ENCODE data around the gene FTH1.

FTH1 gene

DNA sequence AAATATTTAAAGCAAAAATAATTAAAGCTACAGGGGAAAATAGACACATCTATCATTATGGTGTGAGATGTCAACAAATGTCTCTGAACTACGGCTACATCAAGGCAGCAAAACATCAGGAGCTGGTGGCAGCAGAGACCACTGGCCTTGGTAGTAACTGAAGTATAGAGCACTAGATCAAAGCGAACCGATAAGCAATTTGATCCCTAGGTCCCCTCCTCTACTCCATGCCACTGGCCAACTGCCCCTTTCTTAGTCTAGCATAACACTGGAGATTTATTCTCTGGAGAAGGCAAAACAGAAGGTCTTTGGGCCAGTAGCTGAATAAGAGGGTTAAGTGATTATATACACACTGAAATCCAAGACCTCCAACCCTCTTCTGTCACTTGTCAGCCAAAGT lies 36.5 kb downstream of the FTH1 start:
- H3K4me3 ChIP-seq (ENCODE audit: low read depth, low read length), result no peak overlapping the region
- peaks cover 4% of the 10 kb centered on the region; the same call in 1 of the 2 replicates for H3K9me3 ChIP-seq (ENCODE audit: control insufficient read depth, insufficient read depth, low read length)
- no peak overlapping the region for H3K9ac ChIP-seq (ENCODE audit: low read depth, low read length)
- H3K4me1 ChIP-seq (ENCODE audit: control insufficient read depth, insufficient read depth, low read length), result no peaks in the 10 kb centered on the region
- no peaks in the 10 kb centered on the region for H3K36me3 ChIP-seq (ENCODE audit: control insufficient read depth, insufficient read depth, low read length)
- H3K27me3 ChIP-seq (ENCODE audit: control insufficient read depth, insufficient read depth, low read length), result no peaks in the 10 kb centered on the region
- H3K27ac ChIP-seq (ENCODE audit: low read depth, low read length), result no peak overlapping the region

DNA sequence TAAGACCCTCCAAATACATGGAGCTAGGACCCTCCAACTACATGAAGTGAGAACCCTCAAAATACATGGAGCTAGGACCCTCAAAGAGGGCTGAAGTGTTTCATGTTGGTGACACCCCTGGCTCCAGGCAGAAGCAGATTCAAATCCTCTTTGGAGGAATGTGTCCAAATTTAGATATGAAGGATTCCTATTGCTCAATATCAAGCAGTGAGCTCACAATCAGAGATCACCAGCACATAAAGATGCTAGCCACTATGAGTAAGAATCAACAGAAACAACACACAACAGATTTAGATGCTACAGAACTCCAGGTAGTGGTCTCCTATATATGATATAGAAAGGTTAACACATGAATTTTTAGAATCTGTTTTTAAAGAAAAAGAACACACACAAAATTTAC lies 38.8 kb downstream of the FTH1 start:
- Histone ChIP-seq H3K27ac (ENCODE audit: low read depth, low read length) (no peak overlapping the region), H3K4me3 (ENCODE audit: low read depth, low read length) (no peak overlapping the region), H3K36me3 (ENCODE audit: control insufficient read depth, insufficient read depth, low read length) (no peaks in the 10 kb centered on the region), H3K27me3 (ENCODE audit: control insufficient read depth, insufficient read depth, low read length) (no peaks in the 10 kb centered on the region), H3K4me1 (ENCODE audit: control insufficient read depth, insufficient read depth, low read length) (peaks cover 6% of the 10 kb centered on the region), H3K9ac (ENCODE audit: low read depth, low read length) (no peak overlapping the region), H3K9me3 (ENCODE audit: control insufficient read depth, insufficient read depth, low read length) (peaks cover 4% of the 10 kb centered on the region; the same call in 1 of the 2 replicates)

- no peaks in the 10 kb centered on the region for H3K36me3 ChIP-seq (ENCODE audit: control insufficient read depth, insufficient read depth, low read length)
- H3K9me3 ChIP-seq (ENCODE audit: control insufficient read depth, insufficient read depth, low read length), result no peaks in the 10 kb centered on the region
- no peak overlapping the region for H3K9ac ChIP-seq (ENCODE audit: low read depth, low read length)
- no peak overlapping the region for H3K4me3 ChIP-seq (ENCODE audit: low read depth, low read length)
- H3K27ac ChIP-seq (ENCODE audit: low read depth, low read length), result no peak overlapping the region
- no peaks in the 10 kb centered on the region for H3K27me3 ChIP-seq (ENCODE audit: control insufficient read depth, insufficient read depth, low read length)
- peaks cover 17% of the 10 kb centered on the region for H3K4me1 ChIP-seq (ENCODE audit: control insufficient read depth, insufficient read depth, low read length)
Measured at GRCh38 chr11:61927501-61927900, 39.9 kb downstream of the FTH1 start.

DNA sequence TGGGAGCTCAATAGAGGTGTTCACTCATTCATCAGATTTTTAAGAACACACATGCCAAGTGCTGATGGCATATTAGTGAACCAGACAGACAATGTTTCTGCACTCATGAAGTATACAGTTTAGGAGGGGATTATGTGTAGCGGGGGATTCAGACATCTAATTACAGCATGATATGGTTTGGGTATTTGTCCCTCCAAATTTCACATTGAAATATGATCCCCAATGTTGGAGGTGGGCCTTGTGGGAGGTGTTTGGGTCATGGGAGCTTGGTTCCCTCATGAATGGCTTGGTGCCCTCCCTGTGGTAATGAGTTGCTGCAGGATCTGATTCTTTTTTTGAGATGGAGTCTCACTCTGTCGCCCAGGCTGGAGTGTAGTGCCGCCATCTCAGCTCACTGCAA lies 41.2 kb downstream of the FTH1 start:
- Histone ChIP-seq H3K9ac (ENCODE audit: low read depth, low read length) (no peak overlapping the region), H3K27ac (ENCODE audit: low read depth, low read length) (no peak overlapping the region), H3K9me3 (ENCODE audit: control insufficient read depth, insufficient read depth, low read length) (no peaks in the 10 kb centered on the region), H3K27me3 (ENCODE audit: control insufficient read depth, insufficient read depth, low read length) (no peaks in the 10 kb centered on the region), H3K36me3 (ENCODE audit: control insufficient read depth, insufficient read depth, low read length) (no peaks in the 10 kb centered on the region), H3K4me1 (ENCODE audit: control insufficient read depth, insufficient read depth, low read length) (peaks cover 18% of the 10 kb centered on the region), H3K4me3 (ENCODE audit: low read depth, low read length) (no peak overlapping the region)

DNA sequence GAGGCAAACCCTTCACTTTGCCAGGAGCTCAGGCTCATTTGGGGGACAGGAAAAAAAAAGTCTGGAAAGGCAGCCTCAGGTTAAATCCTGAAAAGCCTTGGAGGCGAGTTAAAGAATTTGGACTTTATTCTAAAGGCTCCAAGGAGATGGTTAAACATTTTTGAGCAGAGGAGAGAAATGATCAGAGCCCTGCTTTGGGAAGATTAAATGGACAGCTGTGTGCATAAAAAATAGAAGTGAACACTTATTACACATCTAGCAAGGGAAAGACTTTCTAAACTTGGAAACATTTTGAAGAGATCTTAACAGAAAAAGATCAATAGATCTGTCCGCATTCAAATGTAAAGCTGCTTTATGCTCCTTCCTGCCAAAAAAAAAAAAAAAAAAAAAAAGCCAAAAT lies 41.7 kb downstream of the FTH1 start:
- Histone ChIP-seq H3K9me3 (ENCODE audit: control insufficient read depth, insufficient read depth, low read length) (no peaks in the 10 kb centered on the region), H3K27me3 (ENCODE audit: control insufficient read depth, insufficient read depth, low read length) (no peaks in the 10 kb centered on the region), H3K4me3 (ENCODE audit: low read depth, low read length) (no peak overlapping the region), H3K9ac (ENCODE audit: low read depth, low read length) (no peak overlapping the region), H3K4me1 (ENCODE audit: control insufficient read depth, insufficient read depth, low read length) (peaks cover 18% of the 10 kb centered on the region), H3K36me3 (ENCODE audit: control insufficient read depth, insufficient read depth, low read length) (no peaks in the 10 kb centered on the region), H3K27ac (ENCODE audit: low read depth, low read length) (no peak overlapping the region)

DNA sequence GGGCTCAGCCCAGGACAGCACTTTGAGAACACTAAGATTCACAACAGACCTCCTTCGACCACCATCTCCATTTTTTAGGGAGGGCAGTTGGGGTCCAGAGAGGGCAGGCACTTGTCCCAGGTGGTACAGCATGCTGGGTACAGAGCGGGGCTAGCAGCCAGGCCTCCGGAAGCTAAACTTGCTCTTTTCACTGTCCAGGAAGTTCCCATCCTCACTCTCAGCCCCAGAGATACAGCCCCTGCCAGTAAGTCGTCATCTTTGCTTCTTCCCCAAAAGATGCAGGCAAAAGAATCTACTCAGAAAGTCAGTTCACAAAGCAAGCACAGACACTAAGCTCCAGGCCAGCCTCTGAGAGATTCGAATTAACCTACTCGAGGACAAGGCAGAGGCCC lies 43.4 kb downstream of the FTH1 start:
- H3K36me3 ChIP-seq (ENCODE audit: control insufficient read depth, insufficient read depth, low read length), result no peaks in the 10 kb centered on the region
- peaks cover 18% of the 10 kb centered on the region for H3K4me1 ChIP-seq (ENCODE audit: control insufficient read depth, insufficient read depth, low read length)
- peak overlapping the region; percentile 78 for H3K27ac ChIP-seq (ENCODE audit: low read depth, low read length)
- no peaks in the 10 kb centered on the region for H3K9me3 ChIP-seq (ENCODE audit: control insufficient read depth, insufficient read depth, low read length)
- no peak overlapping the region for H3K4me3 ChIP-seq (ENCODE audit: low read depth, low read length)
- H3K27me3 ChIP-seq (ENCODE audit: control insufficient read depth, insufficient read depth, low read length), result no peaks in the 10 kb centered on the region
- no peak overlapping the region for H3K9ac ChIP-seq (ENCODE audit: low read depth, low read length)

GRCh38 chr11:61923166-61924063 lies 44.0 kb downstream of the FTH1 start:
- Histone ChIP-seq H3K4me1 (ENCODE audit: control insufficient read depth, insufficient read depth, low read length) (peaks cover 18% of the 10 kb centered on the region), H3K4me3 (ENCODE audit: low read depth, low read length) (no peak overlapping the region), H3K27ac (ENCODE audit: low read depth, low read length) (peak overlapping the region; percentile 78), H3K36me3 (ENCODE audit: control insufficient read depth, insufficient read depth, low read length) (no peaks in the 10 kb centered on the region), H3K9ac (ENCODE audit: low read depth, low read length) (no peak overlapping the region), H3K27me3 (ENCODE audit: control insufficient read depth, insufficient read depth, low read length) (peaks cover 3% of the 10 kb centered on the region), H3K9me3 (ENCODE audit: control insufficient read depth, insufficient read depth, low read length) (no peaks in the 10 kb centered on the region)

DNA sequence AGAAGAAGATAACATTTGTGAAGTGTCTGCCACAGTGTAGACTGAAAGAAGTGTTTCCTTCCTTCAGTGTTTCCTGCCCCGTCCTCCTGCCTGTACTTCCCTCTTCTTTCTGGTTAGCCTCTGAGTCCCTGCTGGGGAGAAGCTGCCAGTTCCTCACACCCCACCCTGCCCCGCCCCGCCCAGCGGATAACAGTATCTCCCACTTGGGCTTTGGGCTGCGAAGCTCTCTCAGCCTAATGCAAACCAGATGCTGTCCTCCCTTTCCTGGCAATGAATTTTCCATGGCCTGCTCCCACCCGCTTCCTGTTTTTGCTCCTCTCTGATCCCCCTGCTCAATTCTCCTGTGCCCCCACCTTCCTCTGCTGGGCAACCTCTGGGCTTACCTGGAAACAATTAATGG lies 44.9 kb downstream of the FTH1 start:
- no peak overlapping the region for H3K27ac ChIP-seq (ENCODE audit: low read depth, low read length)
- H3K27me3 ChIP-seq (ENCODE audit: control insufficient read depth, insufficient read depth, low read length), result peaks cover 12% of the 10 kb centered on the region
- H3K9me3 ChIP-seq (ENCODE audit: control insufficient read depth, insufficient read depth, low read length), result no peaks in the 10 kb centered on the region
- H3K4me1 ChIP-seq (ENCODE audit: control insufficient read depth, insufficient read depth, low read length), result peaks cover 18% of the 10 kb centered on the region
- no peaks in the 10 kb centered on the region for H3K36me3 ChIP-seq (ENCODE audit: control insufficient read depth, insufficient read depth, low read length)
- H3K4me3 ChIP-seq (ENCODE audit: low read depth, low read length), result no peak overlapping the region
- H3K9ac ChIP-seq (ENCODE audit: low read depth, low read length), result no peak overlapping the region

DNA sequence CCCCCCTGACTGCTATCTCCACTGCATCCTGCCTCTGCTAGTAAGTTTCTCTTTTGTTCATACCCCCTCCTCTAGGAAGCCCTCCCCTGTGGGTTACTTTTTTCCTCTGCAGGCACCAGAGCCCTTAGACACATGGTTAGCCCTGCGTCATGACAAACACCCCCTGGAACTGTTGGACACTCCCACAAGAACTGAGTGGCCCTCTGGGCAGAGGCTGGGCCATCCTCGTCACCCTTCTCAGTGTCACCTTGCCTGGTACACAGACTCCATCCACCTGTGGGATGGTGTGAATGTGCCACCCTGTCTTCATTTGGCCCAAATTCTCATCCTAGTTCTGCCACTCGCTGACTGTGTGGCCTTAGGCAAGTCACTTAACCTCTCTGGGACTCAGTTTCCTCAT lies 46.0 kb downstream of the FTH1 start:
- Histone ChIP-seq H3K4me1 (ENCODE audit: control insufficient read depth, insufficient read depth, low read length) (peaks cover 18% of the 10 kb centered on the region), H3K27me3 (ENCODE audit: control insufficient read depth, insufficient read depth, low read length) (peaks cover 20% of the 10 kb centered on the region), H3K27ac (ENCODE audit: low read depth, low read length) (no peak overlapping the region), H3K9ac (ENCODE audit: low read depth, low read length) (no peak overlapping the region), H3K36me3 (ENCODE audit: control insufficient read depth, insufficient read depth, low read length) (no peaks in the 10 kb centered on the region), H3K4me3 (ENCODE audit: low read depth, low read length) (no peak overlapping the region), H3K9me3 (ENCODE audit: control insufficient read depth, insufficient read depth, low read length) (no peaks in the 10 kb centered on the region)

- H3K9me3 ChIP-seq (ENCODE audit: control insufficient read depth, insufficient read depth, low read length), result no peaks in the 10 kb centered on the region
- no peak overlapping the region for H3K4me3 ChIP-seq (ENCODE audit: low read depth, low read length)
- no peaks in the 10 kb centered on the region for H3K36me3 ChIP-seq (ENCODE audit: control insufficient read depth, insufficient read depth, low read length)
- H3K4me1 ChIP-seq (ENCODE audit: control insufficient read depth, insufficient read depth, low read length), result peaks cover 18% of the 10 kb centered on the region
- no peak overlapping the region for H3K9ac ChIP-seq (ENCODE audit: low read depth, low read length)
- H3K27ac ChIP-seq (ENCODE audit: low read depth, low read length), result no peak overlapping the region
- peaks cover 23% of the 10 kb centered on the region for H3K27me3 ChIP-seq (ENCODE audit: control insufficient read depth, insufficient read depth, low read length)
Measured at GRCh38 chr11:61919705-61920631, 47.5 kb downstream of the FTH1 start.
